Endothelial cell of umbilical vein (primary cell): ENCODE measurements around the gene RAD9B.

Experiments used
- EZH2 ChIP-seq: IDR thresholded peaks from 2 replicates; pipeline ENCODE4 v1.6.1; 2012; ENCODE audit warnings: borderline replicate concordance, low read depth, mild to moderate bottlenecking, moderate library complexity, low read length, inconsistent platforms; ENCODE audit not compliant: severe bottlenecking
- FOS ChIP-seq: IDR thresholded peaks from 2 replicates; pipeline ENCODE4 v1.6.1; 2011; ENCODE audit warnings: mild to moderate bottlenecking, low read length, moderate library complexity, borderline replicate concordance; ENCODE audit not compliant: insufficient read depth
- GATA2 ChIP-seq: IDR thresholded peaks from 2 replicates; pipeline ENCODE4 v1.7.0; 2011; ENCODE audit warnings: low read depth, mild to moderate bottlenecking, moderate library complexity, mixed read lengths, low read length; ENCODE audit not compliant: insufficient read length, insufficient read depth
- JUN ChIP-seq: IDR thresholded peaks from 2 replicates; pipeline ENCODE4 v1.6.1; 2011; ENCODE audit warnings: borderline replicate concordance, low read depth; ENCODE audit not compliant: insufficient read length, insufficient read depth
- MYC ChIP-seq: IDR thresholded peaks from one replicate; pipeline ENCODE4 v1.6.1; 2011; ENCODE audit warnings: mild to moderate bottlenecking, low read depth, low read length
- POLR2A ChIP-seq: IDR thresholded peaks from 2 replicates; pipeline ENCODE4 v1.6.1; 2012; ENCODE audit warnings: low read depth, mild to moderate bottlenecking, control low read depth, low read length
- POLR2AphosphoS5 ChIP-seq: IDR thresholded peaks from 2 replicates; pipeline ENCODE4 v1.6.1; 2012; ENCODE audit warnings: low read depth, mild to moderate bottlenecking, control low read depth, low read length, moderate library complexity; ENCODE audit not compliant: insufficient read depth
- TF ChIP-seq, protein P1 (sequence below), 2 donors: IDR thresholded peaks; 1 replicate in 1 of 2; 2 replicates in 1 of 2; pipeline ENCODE4 v1.5.1; 2011; ENCODE audit warnings: low read length in 2 of 2, mild to moderate bottlenecking in 2 of 2, moderate library complexity in 2 of 2, control low read depth in 1 of 2, inconsistent platforms in 1 of 2, low read depth in 1 of 2; ENCODE audit not compliant: insufficient read depth in 1 of 2; ENCODE audit errors: extremely low read depth in 1 of 2
- TF ChIP-seq, protein P2 (sequence below): IDR thresholded peaks from 2 replicates; pipeline ENCODE4 v1.6.1; 2011; ENCODE audit not compliant: insufficient read depth, insufficient read length

DNA sequence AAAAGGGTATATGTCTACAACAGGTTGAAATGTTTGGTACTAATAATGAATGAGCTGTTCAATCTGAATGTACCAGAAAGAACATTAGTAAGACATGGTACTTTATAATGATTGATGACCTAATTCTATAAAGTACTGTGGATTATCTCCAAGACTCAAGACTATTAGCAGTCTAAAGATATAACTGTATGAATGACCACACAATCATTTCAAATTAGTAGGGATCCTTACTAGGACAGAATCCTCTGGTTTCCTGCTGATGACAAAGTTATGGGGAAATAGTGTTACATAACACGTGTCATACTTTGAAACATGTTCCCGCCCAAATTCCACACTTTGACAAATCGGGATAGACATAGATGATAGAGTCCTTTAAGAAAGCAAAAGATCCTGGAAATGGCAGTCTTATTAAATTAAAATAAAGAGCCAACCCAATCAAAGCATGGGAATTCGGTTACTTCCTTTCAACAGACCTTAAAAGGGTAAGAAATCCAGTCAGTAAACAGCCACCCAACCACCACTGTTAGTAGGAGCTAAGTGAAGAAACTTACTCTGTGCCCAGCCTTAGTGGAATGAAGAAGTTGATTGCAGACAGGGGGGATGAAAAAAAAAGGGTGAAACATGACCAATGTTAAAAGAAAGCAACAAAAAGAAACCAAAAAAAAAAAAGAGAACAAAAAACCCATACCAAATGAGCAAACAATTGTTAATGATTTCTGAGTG lies 3.0 kb upstream of the RAD9B start:
- TF ChIP-seq, protein P1, sequence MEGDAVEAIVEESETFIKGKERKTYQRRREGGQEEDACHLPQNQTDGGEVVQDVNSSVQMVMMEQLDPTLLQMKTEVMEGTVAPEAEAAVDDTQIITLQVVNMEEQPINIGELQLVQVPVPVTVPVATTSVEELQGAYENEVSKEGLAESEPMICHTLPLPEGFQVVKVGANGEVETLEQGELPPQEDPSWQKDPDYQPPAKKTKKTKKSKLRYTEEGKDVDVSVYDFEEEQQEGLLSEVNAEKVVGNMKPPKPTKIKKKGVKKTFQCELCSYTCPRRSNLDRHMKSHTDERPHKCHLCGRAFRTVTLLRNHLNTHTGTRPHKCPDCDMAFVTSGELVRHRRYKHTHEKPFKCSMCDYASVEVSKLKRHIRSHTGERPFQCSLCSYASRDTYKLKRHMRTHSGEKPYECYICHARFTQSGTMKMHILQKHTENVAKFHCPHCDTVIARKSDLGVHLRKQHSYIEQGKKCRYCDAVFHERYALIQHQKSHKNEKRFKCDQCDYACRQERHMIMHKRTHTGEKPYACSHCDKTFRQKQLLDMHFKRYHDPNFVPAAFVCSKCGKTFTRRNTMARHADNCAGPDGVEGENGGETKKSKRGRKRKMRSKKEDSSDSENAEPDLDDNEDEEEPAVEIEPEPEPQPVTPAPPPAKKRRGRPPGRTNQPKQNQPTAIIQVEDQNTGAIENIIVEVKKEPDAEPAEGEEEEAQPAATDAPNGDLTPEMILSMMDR (IDR thresholded peaks at IDR 0.05; ENCODE audit: extremely low read depth in 1 of 2, insufficient read depth in 1 of 2, low read depth in 1 of 2, low read length in 2 of 2), result no peak
- TF ChIP-seq JUN (no peak), EZH2 (no peak), GATA2 (no peak), POLR2A (no peak), POLR2AphosphoS5 (no peak), FOS (no peak), MYC (no peak)
- TF ChIP-seq, protein P2, sequence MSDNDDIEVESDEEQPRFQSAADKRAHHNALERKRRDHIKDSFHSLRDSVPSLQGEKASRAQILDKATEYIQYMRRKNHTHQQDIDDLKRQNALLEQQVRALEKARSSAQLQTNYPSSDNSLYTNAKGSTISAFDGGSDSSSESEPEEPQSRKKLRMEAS, result no peak
